A549 (cell line): ENCODE measurements around the gene PTK7.

Experiments used
- EHMT2 ChIP-seq: fragments of 200-600 bp; sonication (generic); IDR thresholded peaks from 2 replicates; pipeline ENCODE4 v1.6.1; 2016; ENCODE audit warnings: antibody characterized with exemption, low read depth, mild to moderate bottlenecking, moderate library complexity
- EP300 ChIP-seq, 2 experiments: fragments of >200 bp; sonication (Bioruptor Twin); formaldehyde crosslinking; IDR thresholded peaks; 2 replicates in 1 of 2; 3 replicates in 1 of 2; pipeline ENCODE4 v1.6.1; 2016 to 2017
- HDAC2 ChIP-seq: fragments of 200-600 bp; sonication (generic); IDR thresholded peaks from 2 replicates; pipeline ENCODE4 v1.6.1; 2016
- MAFK ChIP-seq: fragments of 450-650 bp; IDR thresholded peaks from 2 replicates; pipeline ENCODE4 v1.6.1; 2014; ENCODE audit not compliant: partially characterized antibody
- MYC ChIP-seq: IDR thresholded peaks from 2 replicates; pipeline ENCODE4 v1.6.1; 2012; ENCODE audit warnings: mild to moderate bottlenecking, inconsistent platforms, low read length, improper control_type of control experiment, borderline replicate concordance
- RCOR1 ChIP-seq: fragments of 150-350 bp; IDR thresholded peaks from 2 replicates; pipeline ENCODE4 v1.6.1; 2014; ENCODE audit warnings: antibody characterized with exemption, low read length, low read depth
- RNF2 ChIP-seq: fragments of 200-600 bp; sonication (generic); IDR thresholded peaks from 2 replicates; pipeline ENCODE4 v1.6.1; 2016; ENCODE audit warnings: low read depth, mild to moderate bottlenecking, antibody characterized with exemption, moderate library complexity, borderline replicate concordance
- TFCP2L1 ChIP-seq: fragments of 250-450 bp; sonication (Bioruptor Pico); IDR thresholded peaks from 2 replicates; pipeline ENCODE4 v1.5.0; 2021; ENCODE audit warnings: mild to moderate bottlenecking
- TF ChIP-seq, protein P1 (sequence below): fragments of >200 bp; sonication (Bioruptor Twin); formaldehyde crosslinking; IDR thresholded peaks from 3 replicates; pipeline ENCODE4 v1.5.1; 2016

- TF ChIP-seq TFCP2L1 (CRISPR knock-in tag) (no peak), HDAC2 (no peak), MYC (no peak), MAFK (no peak), RCOR1 (no peak), RNF2 (no peak), EHMT2 (no peak), EP300 (IDR thresholded peaks at IDR 0.05) (no peak)
- TF ChIP-seq, protein P1, sequence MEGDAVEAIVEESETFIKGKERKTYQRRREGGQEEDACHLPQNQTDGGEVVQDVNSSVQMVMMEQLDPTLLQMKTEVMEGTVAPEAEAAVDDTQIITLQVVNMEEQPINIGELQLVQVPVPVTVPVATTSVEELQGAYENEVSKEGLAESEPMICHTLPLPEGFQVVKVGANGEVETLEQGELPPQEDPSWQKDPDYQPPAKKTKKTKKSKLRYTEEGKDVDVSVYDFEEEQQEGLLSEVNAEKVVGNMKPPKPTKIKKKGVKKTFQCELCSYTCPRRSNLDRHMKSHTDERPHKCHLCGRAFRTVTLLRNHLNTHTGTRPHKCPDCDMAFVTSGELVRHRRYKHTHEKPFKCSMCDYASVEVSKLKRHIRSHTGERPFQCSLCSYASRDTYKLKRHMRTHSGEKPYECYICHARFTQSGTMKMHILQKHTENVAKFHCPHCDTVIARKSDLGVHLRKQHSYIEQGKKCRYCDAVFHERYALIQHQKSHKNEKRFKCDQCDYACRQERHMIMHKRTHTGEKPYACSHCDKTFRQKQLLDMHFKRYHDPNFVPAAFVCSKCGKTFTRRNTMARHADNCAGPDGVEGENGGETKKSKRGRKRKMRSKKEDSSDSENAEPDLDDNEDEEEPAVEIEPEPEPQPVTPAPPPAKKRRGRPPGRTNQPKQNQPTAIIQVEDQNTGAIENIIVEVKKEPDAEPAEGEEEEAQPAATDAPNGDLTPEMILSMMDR, result no peak
These were observed 108.3 kb downstream of the PTK7 start for GRCh38 chr6:43184268-43184985.
